A549 treated with AZD9567 at 1 μM for 4 hours (cell line): ENCODE results near the gene SPINT1. TPM values are rescaled to one million over a fixed set of nuclear protein-coding genes. Genes with fewer than 3 reads are reported as not detected.

Source experiments
- total RNA-seq: library from RNA; stranded (reverse); fragments of 200-300 nt; extraction: Qiagen RNA extraction; gene quantifications from 5 replicates; pipeline ENCODE4 v1.2.3, GENCODE V29; 2022; ENCODE audit not compliant: insufficient read depth

Gene SPINT1
- 0.53 to 0.92 TPM (median 0.72 TPM) in 4 of 5 replicates, not detected in the other for total RNA-seq

GRCh38 chr15:40843885-40844695, at the start of gene SPINT1:
Gene SPINT1, plus strand, starts transcription at chr15:40844048. Its CDS starts 507 bp downstream, at chr15:40844555.

GRCh38 chr15:40807028-40807887, 36.6 kb upstream of the SPINT1 start, which contains the start of the genes DNAJC17 and ZFYVE19:
Gene DNAJC17, minus strand, starts transcription at chr15:40807473. Its CDS starts 27 bp downstream, at chr15:40807446.
Gene ZFYVE19, plus strand, starts transcription at chr15:40807089. Its CDS starts 501 bp downstream, at chr15:40807590.

GRCh38 chr15:40828447-40829036, 15.3 kb upstream of the SPINT1 start, which contains the start of gene PPP1R14D:
Gene PPP1R14D, minus strand, starts transcription at chr15:40828708. Its CDS starts 67 bp downstream, at chr15:40828641.

GRCh38 chr15:40873694-40874561, 30.1 kb downstream of the SPINT1 start, which contains the start of gene RHOV:
Gene RHOV, minus strand, starts transcription at chr15:40874234. Its CDS starts 95 bp downstream, at chr15:40874139.

GRCh38 chr15:40893733-40894680, 50.2 kb downstream of the SPINT1 start, which contains the start of gene VPS18:
Gene VPS18, plus strand, starts transcription at chr15:40894450. Its CDS starts 319 bp downstream, at chr15:40894769.

Other genes with a start within 250 kb of the SPINT1 start
- gene KNL1, start 249.8 kb upstream of the SPINT1 start, total RNA-seq: 5.3 to 10.1 TPM (median 7.6 TPM) in 5 replicates
- 17.8 to 23.1 TPM (median 18.9 TPM) in 5 replicates for gene RAD51, start 148.9 kb upstream of the SPINT1 start, total RNA-seq
- 23.3 to 34.5 TPM (median 24.8 TPM) in 5 replicates for gene RMDN3, start 88.8 kb upstream of the SPINT1 start, total RNA-seq
- 8.1 to 9.4 TPM (median 8.3 TPM) in 5 replicates for gene GCHFR, start 80.0 kb upstream of the SPINT1 start, total RNA-seq
- 0.05 to 0.09 TPM (median 0.06 TPM) in 4 of 5 replicates, not detected in the other for gene C15orf62, start 74.1 kb upstream of the SPINT1 start, total RNA-seq
- 17.5 to 23.6 TPM (median 18.1 TPM) in 5 replicates for gene ZFYVE19, start 37.0 kb upstream of the SPINT1 start, total RNA-seq
- gene DNAJC17, start 36.6 kb upstream of the SPINT1 start, total RNA-seq: 6.2 to 21.7 TPM (median 20.1 TPM) in 5 replicates
- 0.12 to 0.29 TPM (median 0.23 TPM) in 4 of 5 replicates, not detected in the other for gene PPP1R14D, start 15.3 kb upstream of the SPINT1 start, total RNA-seq
- 4.0 to 4.8 TPM (median 4.6 TPM) in 5 replicates for gene RHOV, start 30.2 kb downstream of the SPINT1 start, total RNA-seq
- gene VPS18, start 50.4 kb downstream of the SPINT1 start, total RNA-seq: 17.2 to 25.9 TPM (median 22.3 TPM) in 5 replicates
- 1.2 to 1.4 TPM (median 1.3 TPM) in 4 of 5 replicates, not detected in the other for gene DLL4, start 85.3 kb downstream of the SPINT1 start, total RNA-seq
- gene CHAC1, start 109.4 kb downstream of the SPINT1 start, total RNA-seq: 3.6 to 9.7 TPM (median 7.1 TPM) in 5 replicates